SU-DHL-6 (cell line): ENCODE data around the gene SLC4A2.

Source experiments
- CTCF ChIP-seq: fragments of 200-600 bp; sonication (generic); IDR thresholded peaks from one replicate; pipeline ENCODE4 v1.5.1; 2017; ENCODE audit warnings: antibody characterized with exemption, mild to moderate bottlenecking, low read length, moderate library complexity; ENCODE audit not compliant: insufficient read depth, poor library complexity, severe bottlenecking
- EZH2phosphoT487 ChIP-seq: fragments of 200-600 bp; sonication (generic), shearing (Covaris generic); conservative IDR thresholded peaks from 2 replicates; pipeline ENCODE4 v1.6.1; 2018; ENCODE audit warnings: mild to moderate bottlenecking, antibody characterized with exemption, low read length, moderate library complexity, mixed read lengths

- TF ChIP-seq CTCF: peak; percentile 93
- TF ChIP-seq EZH2phosphoT487: no peak
Measured at GRCh38 chr7:151123822-151124464, 64.6 kb downstream of the SLC4A2 start.
